HEK293 (cell line): ENCODE results near the gene NPC1.
A peak's percentile ranks its signal among the peaks of the same experiment; 100 is the strongest.

Experiments used
- CTCF ChIA-PET: fragments of 350-600 bp; formaldehyde crosslinking; extraction: SDS; loops from one replicate; lab custom pipeline; 2021; ENCODE audit warnings: antibody characterized with exemption; lab: Yijun Ruan, JAX
- POLR2A ChIA-PET: fragments of 300-600 bp; formaldehyde crosslinking; extraction: SDS; loops from one replicate; lab custom pipeline; 2020; ENCODE audit warnings: antibody characterized with exemption, inconsistent platforms; lab: Yijun Ruan, JAX
- H3K27ac ChIP-seq: fragments of 200-500 bp; sonication (Bioruptor generic); 2 replicates; pipeline ENCODE4 v1.5.1; 2014; ENCODE audit warnings: low read depth, low read length, control low read depth, inconsistent platforms; ENCODE audit errors: extremely low read depth
- H3K36me3 ChIP-seq, 2 experiments: fragments of 200-500 bp in 1 of 2; sonication (Bioruptor generic) in 1 of 2; 1 replicate in 1 of 2; 2 replicates in 1 of 2; pipeline ENCODE4 v1.5.1; 2014 to 2017; ENCODE audit warnings: inconsistent platforms in 2 of 2, low read length in 2 of 2; ENCODE audit not compliant: control insufficient read depth in 2 of 2, insufficient read depth in 1 of 2
- H3K4me1 ChIP-seq: fragments of 200-500 bp; sonication (Bioruptor generic); 2 replicates; pipeline ENCODE4 v1.5.1; 2014; ENCODE audit warnings: mild to moderate bottlenecking, low read length, inconsistent platforms; ENCODE audit not compliant: control insufficient read depth, insufficient read depth
- H3K4me3 ChIP-seq: 2 replicates; pipeline ENCODE4 v1.5.1; 2011; ENCODE audit warnings: low read depth, mild to moderate bottlenecking, control low read depth, low read length, moderate library complexity
- H3K9me3 ChIP-seq: fragments of 200-500 bp; sonication (Bioruptor generic); 2 replicates; pipeline ENCODE4 v1.5.1; 2014; ENCODE audit warnings: low read depth, low read length, inconsistent platforms; ENCODE audit not compliant: control insufficient read depth, insufficient read depth
- GLIS1 ChIP-seq: fragments of 450-650 bp; formaldehyde crosslinking; IDR thresholded peaks from 2 replicates; pipeline ENCODE4 v1.5.1; 2016; ENCODE audit warnings: missing biosample characterization, missing genetic modification characterization
- KLF17 ChIP-seq: fragments of 450-650 bp; formaldehyde crosslinking; IDR thresholded peaks from 2 replicates; pipeline ENCODE4 v1.5.1; 2016; ENCODE audit warnings: missing biosample characterization, missing genetic modification characterization
- SALL2 ChIP-seq: fragments of 450-650 bp; formaldehyde crosslinking; IDR thresholded peaks from 2 replicates; pipeline ENCODE4 v1.5.0; 2017; ENCODE audit warnings: missing biosample characterization, mild to moderate bottlenecking, missing genetic modification characterization, borderline replicate concordance
- TCF7L2 ChIP-seq: IDR thresholded peaks from 2 replicates; pipeline ENCODE4 v1.6.1; 2011; ENCODE audit warnings: low read depth, mild to moderate bottlenecking, inconsistent platforms, low read length, moderate library complexity, borderline replicate concordance
- TSHZ1 ChIP-seq: fragments of 450-650 bp; formaldehyde crosslinking; IDR thresholded peaks from 2 replicates; pipeline ENCODE4 v1.5.1; 2016; ENCODE audit warnings: missing biosample characterization, missing genetic modification characterization, borderline replicate concordance
- ZBTB21 ChIP-seq: fragments of 450-650 bp; formaldehyde crosslinking; IDR thresholded peaks from 2 replicates; pipeline ENCODE4 v1.5.1; 2017; ENCODE audit warnings: missing biosample characterization, missing genetic modification characterization
- ZBTB6 ChIP-seq: fragments of 450-650 bp; formaldehyde crosslinking; IDR thresholded peaks from 2 replicates; pipeline ENCODE4 v1.5.1; 2017; ENCODE audit warnings: missing biosample characterization, missing genetic modification characterization
- ZNF133 ChIP-seq: fragments of 450-650 bp; formaldehyde crosslinking; IDR thresholded peaks from 2 replicates; pipeline ENCODE4 v1.5.1; 2016; ENCODE audit warnings: missing biosample characterization, missing genetic modification characterization
- ZNF140 ChIP-seq: fragments of 450-650 bp; formaldehyde crosslinking; IDR thresholded peaks from 2 replicates; pipeline ENCODE4 v1.5.1; 2016; ENCODE audit warnings: missing biosample characterization, missing genetic modification characterization
- ZNF148 ChIP-seq: fragments of 450-650 bp; formaldehyde crosslinking; IDR thresholded peaks from 2 replicates; pipeline ENCODE4 v1.5.0; 2017; ENCODE audit warnings: missing biosample characterization, missing genetic modification characterization, borderline replicate concordance
- ZNF174 ChIP-seq: fragments of 450-650 bp; formaldehyde crosslinking; IDR thresholded peaks from 2 replicates; pipeline ENCODE4 v1.5.0; 2017; ENCODE audit warnings: missing biosample characterization, mild to moderate bottlenecking, missing genetic modification characterization
- ZNF2 ChIP-seq: fragments of 450-650 bp; formaldehyde crosslinking; IDR thresholded peaks from 2 replicates; pipeline ENCODE4 v1.5.1; 2016; ENCODE audit warnings: missing biosample characterization, missing genetic modification characterization
- ZNF274 ChIP-seq, 2 experiments: fragments of 200-500 bp in 1 of 2; fragments of 450-650 bp in 1 of 2; sonication (Bioruptor generic) in 1 of 2; formaldehyde crosslinking in 1 of 2; IDR thresholded peaks; 2 replicates each; pipeline versions ENCODE4 v1.5.1 to v1.6.1; 2014 to 2016; ENCODE audit warnings: borderline replicate concordance in 1 of 2, inconsistent platforms in 1 of 2, low read length in 1 of 2, missing biosample characterization in 1 of 2, missing genetic modification characterization in 1 of 2
- ZNF324 ChIP-seq: fragments of 450-650 bp; formaldehyde crosslinking; IDR thresholded peaks from 2 replicates; pipeline ENCODE4 v1.5.1; 2016; ENCODE audit warnings: missing biosample characterization, missing genetic modification characterization
- ZNF510 ChIP-seq: fragments of 450-650 bp; formaldehyde crosslinking; IDR thresholded peaks from 2 replicates; pipeline ENCODE4 v1.5.1; 2018; ENCODE audit warnings: mild to moderate bottlenecking, missing genetic modification characterization, missing biosample characterization; ENCODE audit not compliant: insufficient replicate concordance
- ZNF549 ChIP-seq: fragments of 450-650 bp; IDR thresholded peaks from 2 replicates; pipeline ENCODE4 v1.5.1; 2018; ENCODE audit warnings: missing biosample characterization, missing genetic modification characterization, mild to moderate bottlenecking, inconsistent platforms, moderate library complexity
- ZNF555 ChIP-seq: fragments of 450-650 bp; formaldehyde crosslinking; conservative IDR thresholded peaks from 2 replicates; pipeline ENCODE4 v1.5.1; 2017; ENCODE audit warnings: missing biosample characterization, mild to moderate bottlenecking, missing genetic modification characterization, inconsistent platforms
- ZNF600 ChIP-seq: fragments of 450-650 bp; formaldehyde crosslinking; IDR thresholded peaks from 2 replicates; pipeline ENCODE4 v1.5.1; 2016; ENCODE audit warnings: missing biosample characterization, missing genetic modification characterization
- ZNF624 ChIP-seq: fragments of 450-650 bp; formaldehyde crosslinking; IDR thresholded peaks from 2 replicates; pipeline ENCODE4 v1.5.1; 2017; ENCODE audit warnings: missing biosample characterization, missing genetic modification characterization
- ZNF660 ChIP-seq: fragments of 450-650 bp; IDR thresholded peaks from 2 replicates; pipeline ENCODE4 v1.5.1; 2018; ENCODE audit warnings: missing biosample characterization, mild to moderate bottlenecking, missing genetic modification characterization
- ZNF677 ChIP-seq: fragments of 450-650 bp; IDR thresholded peaks from 2 replicates; pipeline ENCODE4 v1.5.0; 2018; ENCODE audit warnings: missing biosample characterization, mild to moderate bottlenecking, missing genetic modification characterization, moderate library complexity
- ZNF776 ChIP-seq: fragments of 450-650 bp; formaldehyde crosslinking; IDR thresholded peaks from 2 replicates; pipeline ENCODE4 v1.5.0; 2017; ENCODE audit warnings: missing biosample characterization, missing genetic modification characterization, borderline replicate concordance
- ZNF791 ChIP-seq: fragments of 450-650 bp; formaldehyde crosslinking; IDR thresholded peaks from 2 replicates; pipeline ENCODE4 v1.5.1; 2016; ENCODE audit warnings: missing biosample characterization, missing genetic modification characterization
- ZNF792 ChIP-seq: fragments of 450-650 bp; formaldehyde crosslinking; IDR thresholded peaks from 2 replicates; pipeline ENCODE4 v1.5.1; 2016; ENCODE audit warnings: missing biosample characterization, missing genetic modification characterization

NPC1 gene

GRCh38 chr18:23586249-23587196, at the start of gene NPC1:
Gene NPC1 (minus strand): TSS chr18:23586506. CDS start chr18:23586343, 163 bp downstream.
- Histone ChIP-seq H3K9me3 (no peaks in the 10 kb centered on the region), H3K36me3 (no peaks in the 10 kb centered on the region), H3K27ac (peak within 1 kb of the TSS; percentile 97), H3K4me3 (peak within 1 kb of the TSS; percentile 75), H3K4me1 (peaks cover 2% of the 10 kb centered on the region; the same call in 1 of the 2 replicates)
- POLR2A ChIA-PET, result interaction anchor here (0.9 to 1.2 kb wide), 2 partner anchors 61 to 157 kb away, joined by 3 read pairs; no protein-coding TSS in a partner anchor
- CTCF ChIA-PET, result interaction anchor here (0.6 to 3.4 kb wide), 13 partner anchors 10 to 242 kb away, joined by 3 to 23 read pairs (median 4); no protein-coding TSS in a partner anchor
- no peak for TF ChIP-seq ZNF510 (tag by site-specific recombination)
- TF ChIP-seq ZNF274 (IDR thresholded peaks at IDR 0.05; ENCODE audit: low read length), result no peak
- TF ChIP-seq ZNF274 (tag by site-specific recombination; IDR thresholded peaks at IDR 0.05; ENCODE audit: borderline replicate concordance), result no peak
- TF ChIP-seq ZNF555 (tag by site-specific recombination), result no peak
- peak; percentile 80; the same call in 1 of the 2 replicates for TF ChIP-seq ZBTB6 (tag by site-specific recombination)
- TF ChIP-seq SALL2 (tag by site-specific recombination), result no peak
- TF ChIP-seq ZNF791 (tag by site-specific recombination), result no peak
- peak; percentile 45; the same call in 1 of the 2 replicates for TF ChIP-seq ZNF324 (tag by site-specific recombination)
- TF ChIP-seq KLF17 (tag by site-specific recombination), result 0 out of 2 replicates have a peak, but pooled peaks have one; percentile 53
- no peak for TF ChIP-seq ZBTB21
- TF ChIP-seq ZNF549, result no peak
- TF ChIP-seq ZNF140 (tag by site-specific recombination), result no peak
- 0 out of 2 replicates have a peak, but pooled peaks have one; percentile 15 for TF ChIP-seq ZNF660 (tag by site-specific recombination)
- TF ChIP-seq TSHZ1, result no peak
- no peak for TF ChIP-seq ZNF792 (tag by site-specific recombination)
- TF ChIP-seq ZNF677 (tag by site-specific recombination), result no peak
- peak; percentile 35; the same call in 1 of the 2 replicates for TF ChIP-seq GLIS1
- no peak for TF ChIP-seq ZNF148
- no peak for TF ChIP-seq ZNF174 (tag by site-specific recombination)
- no peak for TF ChIP-seq ZNF776 (tag by site-specific recombination)
- TF ChIP-seq ZNF600, result peak; percentile 76; the same call in 1 of the 2 replicates
- TF ChIP-seq TCF7L2, result no peak
- TF ChIP-seq ZNF2 (tag by site-specific recombination), result no peak
- TF ChIP-seq ZNF624, result no peak
- TF ChIP-seq ZNF133 (tag by site-specific recombination), result no peak
